ENCODE measurements around the gene FBXO10.
"Not testable (repeated sequence)": the region's sequence is repeated elsewhere in the genome, so short reads cannot be mapped to it uniquely, and the experiment has no call there.

The FBXO10 gene

DNA sequence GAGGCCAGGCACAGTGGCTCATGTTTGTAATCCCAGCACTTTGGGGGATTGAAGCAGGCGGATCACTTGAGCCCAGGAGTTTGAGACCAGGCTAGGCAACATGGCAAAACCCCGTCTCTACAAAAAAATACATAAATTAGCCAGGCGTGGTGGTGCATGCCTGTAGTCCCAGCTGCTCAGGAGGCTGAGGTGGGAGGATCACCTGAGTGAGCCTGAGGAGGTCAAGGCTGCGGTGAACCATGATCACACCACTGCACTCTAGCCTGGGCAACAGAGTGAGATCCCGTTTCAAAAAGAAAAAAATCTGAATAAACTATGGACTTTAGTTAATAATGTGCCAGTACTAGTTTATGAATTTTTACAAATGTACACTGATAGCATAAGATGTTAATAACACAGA, 66.1 kb downstream of the FBXO10 start:
- not testable (repeated sequence) for DNase-seq

DNA sequence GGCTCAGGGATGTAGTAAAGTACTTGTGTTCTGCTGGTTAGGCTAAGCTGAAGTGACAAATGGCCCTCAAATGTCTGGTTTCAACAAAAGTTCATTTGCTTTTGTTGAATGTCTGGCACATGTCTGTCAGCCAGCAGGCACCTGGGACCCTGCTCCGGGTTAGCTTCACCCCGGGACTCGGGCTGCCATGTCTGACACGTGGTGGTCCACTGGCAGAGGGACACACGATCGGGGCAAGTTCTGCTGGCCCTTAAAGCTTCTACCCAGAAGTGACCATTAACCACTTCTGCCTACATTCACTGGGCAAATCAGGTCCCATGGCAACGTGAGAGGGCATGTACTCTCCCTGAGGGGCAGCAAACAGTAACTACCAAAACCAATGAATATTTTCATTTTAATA, 66.6 kb downstream of the FBXO10 start:
- DNase-seq: no peak

DNA sequence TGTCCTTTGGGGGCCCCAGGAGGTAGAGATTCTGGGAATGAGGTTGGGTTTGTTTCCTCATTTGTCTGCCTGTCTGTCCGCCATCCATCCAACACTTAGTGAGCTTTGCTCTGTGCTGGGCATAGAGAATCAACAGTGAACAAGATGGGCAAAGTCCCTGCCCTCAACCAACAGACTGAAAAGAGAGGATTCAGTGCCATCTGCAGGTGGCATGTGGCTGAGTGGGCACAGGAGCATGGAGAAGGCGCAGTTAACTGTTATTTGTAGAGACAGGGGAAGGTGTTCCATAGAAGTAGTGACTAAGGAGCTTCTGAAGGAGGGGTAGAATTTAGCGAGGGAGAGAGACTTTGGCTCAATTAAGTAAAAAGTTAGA, 67.4 kb downstream of the FBXO10 start:
- DNase-seq: no peak

DNA sequence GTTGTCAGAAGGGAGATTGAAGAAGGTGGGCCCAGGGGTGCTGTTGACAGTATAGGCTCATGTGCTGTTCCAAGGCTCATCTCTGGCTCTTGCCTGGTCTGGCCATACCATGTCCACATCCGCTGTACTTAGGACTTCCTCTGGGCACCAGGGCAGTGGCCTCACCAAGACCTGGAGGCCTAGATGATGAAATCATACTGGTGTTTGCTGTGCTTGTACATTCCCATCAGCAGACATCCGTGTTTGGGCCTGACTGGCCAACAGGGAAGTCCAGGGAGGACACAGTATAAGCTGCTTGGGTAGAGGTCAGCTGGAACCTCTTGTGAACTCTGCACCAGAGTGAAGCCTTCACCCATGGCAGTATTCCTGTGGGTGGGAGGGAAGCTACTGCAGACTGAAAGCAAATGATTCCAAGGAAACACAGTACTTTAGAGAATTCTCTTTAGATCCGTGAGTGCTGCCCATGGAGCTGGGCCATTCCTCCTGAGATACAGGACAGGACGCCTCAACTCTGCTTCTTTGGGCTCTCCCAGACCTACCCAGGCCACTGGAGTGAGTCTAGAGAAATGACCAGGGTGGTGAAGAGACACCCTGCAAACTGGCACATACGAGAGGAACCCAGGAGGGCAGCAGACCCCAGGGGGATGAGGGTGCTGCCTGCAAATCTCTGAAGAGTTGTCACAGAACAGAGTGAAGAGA, 67.9 kb downstream of the FBXO10 start:
- no peak for DNase-seq

DNA sequence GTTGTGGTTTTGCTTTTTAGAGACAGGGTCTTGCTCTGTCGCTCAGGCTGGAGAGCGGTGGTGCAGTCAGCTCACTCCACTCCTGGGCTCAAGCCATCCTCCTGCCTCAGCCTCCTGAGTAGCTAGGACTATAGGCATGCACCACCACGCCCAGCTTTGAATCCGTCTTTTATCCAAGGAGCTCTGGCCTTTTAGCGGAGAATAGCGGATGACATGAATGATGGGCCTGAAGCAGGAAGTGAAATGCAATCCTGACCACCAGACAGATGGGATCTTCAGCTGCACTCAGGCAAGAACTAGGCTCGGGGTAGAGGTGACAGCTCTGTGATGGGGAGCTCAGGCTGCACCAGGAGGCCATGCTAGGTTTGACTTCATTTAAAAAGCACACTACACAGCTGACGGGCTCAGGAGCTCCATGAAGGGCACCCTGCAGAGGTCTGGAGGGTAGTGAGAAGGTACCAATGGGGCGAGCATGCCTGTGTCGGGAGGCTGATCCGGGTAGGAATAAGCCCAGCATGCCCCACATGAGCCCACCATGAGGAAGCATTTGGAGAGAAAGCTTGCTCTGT, 68.5 kb downstream of the FBXO10 start:
- DNase-seq: no peak

DNA sequence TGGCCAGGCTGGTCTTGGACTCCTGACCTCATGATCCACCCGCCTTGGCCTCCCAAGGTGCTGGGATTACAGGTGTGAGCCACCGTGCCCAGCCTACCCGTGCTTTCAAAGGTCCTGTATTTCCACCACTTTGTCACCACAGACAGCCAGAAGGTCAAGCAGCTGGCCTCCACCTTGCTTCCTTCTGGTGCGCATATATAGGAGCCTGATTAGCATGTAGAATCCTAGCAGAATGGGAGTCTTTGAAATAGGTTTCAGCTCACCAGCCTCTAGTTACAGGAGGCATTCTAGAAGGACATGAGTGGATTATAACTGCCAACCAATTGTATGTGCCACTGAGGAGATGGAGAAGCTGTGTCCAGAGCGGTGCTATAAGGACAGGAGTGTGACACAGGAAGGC, 71.6 kb downstream of the FBXO10 start:
- no peak for DNase-seq

DNA sequence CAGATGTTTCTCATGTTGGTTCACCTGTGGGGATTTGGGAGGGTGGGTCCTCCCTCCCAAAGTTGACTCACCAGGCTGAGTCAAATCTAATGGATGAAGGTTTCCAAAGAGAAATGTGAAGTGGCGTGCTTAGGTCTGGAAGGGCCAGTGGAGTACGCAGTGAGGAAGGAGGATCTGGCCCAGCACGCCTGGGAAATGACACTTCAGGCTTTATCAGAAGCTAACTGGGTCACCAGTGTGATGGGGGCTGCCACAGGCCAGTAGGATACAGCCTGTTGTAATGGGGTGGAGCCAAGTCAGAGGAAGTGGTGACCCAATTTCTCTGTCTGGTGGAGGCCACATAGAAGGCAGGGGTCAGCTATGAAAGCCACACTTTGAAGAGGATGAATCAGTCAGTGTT, 72.4 kb downstream of the FBXO10 start:
- DNase-seq: no peak

DNA sequence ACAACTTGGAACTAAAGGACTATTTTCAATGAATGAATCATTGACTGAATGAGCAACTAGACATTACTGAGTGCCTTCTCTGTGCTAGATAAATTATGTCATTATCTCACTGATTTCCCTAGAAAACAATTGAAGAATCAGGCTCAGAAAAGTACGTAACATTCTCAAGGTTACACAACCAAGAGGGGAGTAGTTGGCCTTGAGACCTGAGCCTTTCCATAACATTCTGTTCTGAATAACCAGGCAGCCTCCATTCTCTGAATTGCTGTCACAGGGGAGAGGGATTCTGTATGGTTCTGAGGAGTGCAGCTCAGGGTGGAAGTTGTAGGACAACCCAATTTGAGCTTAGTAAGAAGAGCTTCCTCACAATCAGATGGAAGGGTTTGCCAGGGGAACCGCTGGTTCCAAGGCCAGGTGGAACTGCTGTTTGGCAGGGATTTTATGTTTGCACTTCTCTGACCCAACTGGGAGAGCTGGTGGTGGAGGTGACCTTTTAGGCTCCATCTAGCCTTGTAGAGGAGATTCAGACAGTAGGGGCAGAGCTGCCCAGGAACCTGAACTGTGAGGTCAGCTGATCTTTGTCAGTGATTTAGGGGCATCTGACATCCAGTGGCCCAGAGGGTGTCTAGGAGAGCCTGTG, 74.1 kb downstream of the FBXO10 start:
- no peak for DNase-seq

DNA sequence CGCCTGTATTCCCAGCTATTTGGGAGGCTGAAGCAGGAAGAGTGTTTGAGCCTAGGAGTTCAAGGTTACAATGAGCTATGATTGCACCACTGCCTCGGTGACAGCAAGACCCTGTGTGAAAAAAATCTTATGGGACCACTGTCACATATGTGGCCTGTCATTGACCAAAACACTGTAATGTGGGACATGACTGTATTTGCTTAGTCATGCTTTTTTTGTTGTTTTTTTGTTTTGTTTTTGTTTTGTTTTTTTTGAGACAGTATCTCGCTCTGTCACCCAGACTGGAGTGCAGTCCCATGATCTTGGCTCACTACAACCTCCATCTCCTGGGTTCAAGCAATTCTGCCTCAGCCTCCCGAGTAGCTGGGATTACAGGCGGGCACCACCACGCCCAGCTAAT, 76.9 kb downstream of the FBXO10 start:
- DNase-seq: no peak

DNA sequence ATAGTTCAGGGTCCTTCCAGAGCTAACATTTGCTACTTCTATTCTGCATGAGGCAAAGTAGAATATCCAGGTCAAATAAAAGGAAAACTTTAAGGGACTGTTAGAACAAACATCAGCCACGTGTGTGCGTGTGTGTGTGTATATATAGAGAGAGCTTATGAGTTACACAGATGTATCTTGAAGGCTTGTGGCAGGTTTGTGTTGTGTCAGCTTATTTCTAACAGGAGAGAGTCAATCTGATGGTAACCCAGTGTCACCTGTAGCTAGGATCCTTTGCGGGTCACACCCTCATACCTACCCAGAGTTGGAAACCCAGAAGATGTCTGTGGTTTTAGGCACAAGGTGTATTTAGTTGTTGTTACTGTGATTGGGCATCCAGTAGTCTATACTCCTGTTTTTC, 77.7 kb downstream of the FBXO10 start:
- no peak for DNase-seq

DNA sequence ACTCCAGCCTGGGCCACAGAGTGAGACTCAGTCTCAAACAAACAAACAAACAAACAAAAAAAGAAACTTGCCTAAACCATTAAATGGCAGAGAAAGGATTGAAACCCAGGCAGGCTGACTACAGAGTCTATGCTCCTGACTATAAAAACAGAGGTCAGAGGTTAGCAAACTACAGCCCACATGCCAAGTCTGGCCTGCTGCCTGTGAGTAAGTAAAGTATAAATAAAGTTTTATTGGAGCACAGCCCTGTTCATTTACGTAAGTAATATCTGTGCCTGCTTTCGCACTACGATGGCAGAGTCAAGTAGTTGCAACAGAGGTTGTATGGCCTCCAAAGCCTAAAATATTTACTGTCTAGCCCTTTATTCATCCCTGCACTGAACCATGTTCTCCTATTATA, 78.9 kb downstream of the FBXO10 start:
- no peak for DNase-seq

DNA sequence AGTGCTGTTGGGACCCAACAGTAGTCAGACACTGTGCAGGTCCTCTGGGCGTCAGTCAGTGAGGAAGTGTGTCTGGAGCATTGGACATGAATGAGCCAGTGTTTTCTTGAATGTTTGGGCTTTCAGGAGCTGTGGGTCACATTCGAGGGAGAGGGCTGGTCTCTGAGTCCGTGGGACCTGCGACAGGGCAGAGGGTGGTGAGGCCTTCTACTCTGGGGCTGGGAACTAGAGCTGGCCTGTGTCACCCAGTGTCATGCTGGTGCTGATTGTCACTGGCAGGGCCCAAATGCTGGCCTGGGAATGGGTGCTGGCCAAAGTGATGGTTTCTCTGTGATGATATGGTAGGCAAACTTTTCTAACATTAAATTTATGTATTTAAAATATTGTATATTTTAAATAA, 80.2 kb downstream of the FBXO10 start:
- DNase-seq: no peak

DNA sequence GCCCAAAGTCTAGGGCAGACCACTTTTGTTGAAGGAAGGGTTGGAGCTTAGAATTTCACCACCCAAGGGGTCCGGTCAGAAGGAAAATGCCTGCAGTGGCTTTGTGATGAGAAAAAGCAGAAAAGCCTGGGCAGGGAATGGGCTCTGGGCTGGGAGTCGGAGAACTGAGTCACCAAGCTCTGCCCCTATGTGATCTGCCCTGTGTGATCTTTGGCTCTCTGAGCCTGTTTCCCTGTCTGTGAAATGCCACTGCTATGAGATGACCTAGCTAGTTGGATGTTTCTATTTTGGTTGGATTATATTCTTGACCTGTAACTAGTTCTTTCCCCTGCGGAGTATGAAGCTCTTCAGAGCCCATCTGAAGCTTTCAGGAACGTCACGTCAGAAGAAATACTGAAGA, 80.6 kb downstream of the FBXO10 start:
- DNase-seq: no peak

DNA sequence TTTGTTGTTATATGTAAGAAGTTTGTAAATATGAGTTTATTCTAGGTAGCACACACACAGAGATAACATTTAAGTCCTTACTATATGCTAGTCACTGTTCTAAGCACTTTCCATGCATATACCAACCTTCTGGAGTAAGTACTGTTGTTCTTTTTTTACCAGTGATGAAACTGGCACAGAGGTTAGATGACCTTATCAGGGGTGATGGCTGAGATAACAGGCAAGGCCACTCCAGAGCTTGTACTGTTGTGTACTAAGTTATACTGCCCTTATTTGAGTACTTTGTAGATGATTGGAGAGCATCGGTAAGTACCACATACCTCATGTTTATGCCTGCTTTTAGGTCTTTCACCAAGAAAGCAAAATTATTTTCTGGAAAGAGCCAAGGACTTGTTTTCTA, 84.2 kb downstream of the FBXO10 start:
- no peak for DNase-seq

DNA sequence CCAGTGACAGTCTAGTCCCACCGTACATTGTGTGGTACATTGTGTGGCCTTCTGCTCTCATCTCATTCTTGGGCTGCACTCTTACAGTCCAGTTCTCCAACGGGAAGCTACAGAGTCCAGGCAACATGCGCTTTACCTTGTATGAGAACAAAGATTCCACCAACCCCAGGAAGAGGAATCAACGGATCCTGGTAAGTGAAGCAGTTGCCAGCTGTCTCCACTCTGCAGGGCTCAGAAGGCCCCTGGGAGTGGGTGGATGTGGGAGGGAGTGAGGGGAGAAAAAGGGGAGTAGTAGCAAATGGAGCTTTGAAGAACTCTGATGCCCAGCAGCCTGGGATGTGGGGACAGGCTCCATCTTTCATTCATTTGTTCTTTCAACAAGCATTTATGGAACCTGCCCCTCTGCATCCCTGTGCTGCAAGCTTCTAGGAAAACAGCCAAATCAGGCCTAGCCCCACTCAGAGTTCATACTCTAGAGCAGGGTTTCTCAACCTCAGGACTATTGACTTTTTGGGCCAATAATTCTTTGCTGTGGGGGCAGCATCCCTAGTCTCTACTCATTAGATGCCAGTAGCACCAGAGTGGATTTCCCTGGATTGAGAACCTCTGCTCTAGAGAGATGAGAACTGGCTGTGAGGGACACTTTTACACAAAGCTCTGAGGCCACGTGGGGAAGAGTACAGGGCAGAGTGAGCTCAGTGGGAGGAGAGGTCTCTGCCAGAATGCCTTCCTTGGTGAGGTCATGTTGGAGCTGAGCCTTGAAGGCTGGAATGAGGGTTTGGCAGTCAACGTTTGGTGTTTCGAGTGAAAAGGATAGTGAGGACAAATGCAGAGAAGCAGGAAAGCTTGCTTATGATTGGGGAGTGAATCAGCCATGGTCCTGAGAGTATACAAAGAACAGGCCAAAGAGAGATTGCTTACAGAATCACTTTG, 89.3 kb downstream of the FBXO10 start:
- DNase-seq: no peak

DNA sequence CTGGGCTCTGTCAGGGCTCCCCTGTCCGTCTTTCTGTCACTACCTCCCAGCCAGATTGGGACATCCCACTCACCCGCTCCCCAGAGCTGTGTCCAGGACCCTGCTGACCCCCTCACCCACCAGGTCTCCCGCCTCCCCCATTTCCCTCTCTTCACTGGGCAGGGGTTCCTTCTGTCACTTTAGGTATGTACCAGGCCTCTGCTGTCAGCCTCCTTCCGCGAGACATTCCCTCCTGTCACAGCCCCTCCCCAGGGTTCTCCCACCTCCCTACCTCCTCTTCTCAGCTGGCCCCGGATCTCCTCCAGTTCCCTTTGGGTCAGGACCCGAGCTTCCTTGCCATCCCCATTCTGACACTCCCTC, 89.9 kb downstream of the FBXO10 start:
- no peak for DNase-seq

DNA sequence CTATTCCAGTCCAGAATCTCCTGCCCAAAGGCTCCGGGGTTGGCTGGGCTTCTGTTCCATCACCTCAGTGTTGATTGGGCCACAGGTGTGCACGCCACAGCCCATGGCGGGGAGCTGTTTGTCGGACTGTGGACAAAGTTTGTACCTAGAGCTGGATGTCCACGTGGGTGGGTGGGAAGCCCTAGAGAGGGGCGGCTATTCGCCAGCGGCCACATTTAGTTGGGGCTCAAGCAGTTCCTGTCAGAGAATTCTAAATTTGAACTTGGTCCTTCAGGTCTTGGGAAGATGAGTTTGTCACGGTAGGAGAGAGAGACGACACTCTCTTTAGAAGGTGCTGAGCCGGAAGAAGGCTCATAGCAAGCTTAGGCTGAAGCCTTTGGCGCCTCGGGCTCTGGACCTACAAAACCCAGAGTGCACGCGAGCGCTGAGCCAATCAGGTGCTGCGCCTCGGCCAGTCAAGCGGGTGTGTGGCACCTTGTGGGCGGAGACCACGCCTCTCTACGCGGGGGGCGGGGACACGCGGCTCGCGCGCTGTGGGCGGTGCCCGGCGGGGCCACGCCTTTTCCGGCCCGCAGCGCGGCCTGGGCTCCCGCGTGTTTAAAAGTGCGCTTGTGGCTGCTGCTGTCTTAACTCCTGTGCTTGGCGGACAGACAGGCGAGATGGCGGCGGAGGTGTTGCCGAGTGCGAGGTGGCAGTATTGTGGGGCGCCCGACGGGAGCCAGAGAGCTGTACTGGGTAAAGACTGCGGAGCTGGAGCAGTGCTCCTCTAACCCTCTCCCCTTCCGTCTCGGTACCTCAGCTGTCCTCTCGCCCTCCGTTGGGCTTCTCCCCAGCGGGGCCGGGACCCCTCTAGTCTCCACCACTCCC, 90.6 kb downstream of the FBXO10 start, which contains the start of gene POLR1E:
POLR1E (plus strand) TSS at position 560 of the 867 bp plus-strand sequence; CDS start at position 660, 100 bp downstream.
- DNase-seq: peak; percentile 81 to 85

DNA sequence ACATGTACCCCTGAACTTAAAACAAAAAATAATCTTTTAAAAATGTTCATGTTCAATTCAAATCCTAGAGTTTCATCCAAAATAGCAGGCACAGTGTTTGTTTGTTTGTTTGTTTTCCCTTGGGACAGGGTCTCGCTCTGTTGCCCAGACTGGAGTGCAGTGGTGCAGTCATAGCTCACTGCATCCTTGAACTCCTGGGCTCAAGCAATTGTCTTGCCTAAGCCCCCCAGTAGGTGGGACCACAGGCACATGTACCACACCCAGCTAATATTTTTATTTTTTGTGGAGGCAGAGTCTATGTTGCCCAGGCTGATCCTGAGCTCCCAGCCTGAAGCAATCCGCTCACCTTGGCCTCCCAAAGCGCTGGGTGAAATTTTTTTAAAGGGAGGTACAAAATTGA, 95.4 kb downstream of the FBXO10 start:
- no peak for DNase-seq

DNA sequence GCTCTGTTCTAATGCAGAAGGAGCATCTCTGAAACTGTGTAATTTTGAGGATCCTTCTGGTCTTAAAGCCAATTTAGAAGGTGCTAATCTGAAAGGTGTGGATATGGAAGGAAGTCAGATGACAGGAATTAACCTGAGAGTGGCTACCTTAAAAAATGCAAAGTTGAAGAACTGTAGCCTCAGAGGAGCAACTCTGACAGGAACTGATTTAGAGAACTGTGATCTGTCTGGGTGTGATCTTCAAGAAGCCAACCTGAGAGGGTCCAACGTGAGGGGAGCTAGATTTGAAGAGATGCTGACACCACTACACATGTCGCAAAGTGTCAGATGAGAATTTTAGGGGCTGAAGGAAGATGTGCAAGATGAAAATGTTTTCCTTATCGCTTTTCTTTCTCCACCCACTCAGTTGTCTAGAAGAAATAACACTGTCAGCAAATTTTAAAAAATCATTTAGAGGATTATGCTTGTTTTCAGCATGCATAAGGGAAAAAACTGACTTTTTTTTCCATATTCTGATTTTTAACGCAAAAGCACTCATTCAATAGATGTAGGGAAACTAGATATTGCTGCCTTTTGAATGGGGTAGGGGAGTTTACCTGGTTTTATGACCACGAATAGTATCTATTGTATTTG, 98.1 kb downstream of the FBXO10 start:
- not testable (repeated sequence) for DNase-seq

DNA sequence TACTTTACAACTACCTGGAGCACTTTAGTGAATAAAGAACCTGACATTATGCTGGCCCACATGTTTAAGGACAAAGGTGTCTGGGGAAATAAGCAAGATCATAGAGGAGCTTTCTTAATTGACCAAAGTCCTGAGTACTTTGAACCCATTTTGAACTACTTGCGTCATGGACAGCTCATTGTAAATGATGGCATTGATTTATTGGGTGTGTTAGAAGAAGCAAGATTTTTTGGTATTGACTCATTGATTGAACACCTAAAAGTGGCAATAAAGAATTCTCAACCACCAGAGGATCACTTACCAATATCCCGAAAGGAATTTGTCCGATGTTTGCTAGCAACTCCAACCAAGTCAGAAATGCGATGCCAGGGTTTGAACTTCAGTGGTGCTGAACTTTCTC, 98.7 kb downstream of the FBXO10 start:
- DNase-seq: not testable (repeated sequence)

DNA sequence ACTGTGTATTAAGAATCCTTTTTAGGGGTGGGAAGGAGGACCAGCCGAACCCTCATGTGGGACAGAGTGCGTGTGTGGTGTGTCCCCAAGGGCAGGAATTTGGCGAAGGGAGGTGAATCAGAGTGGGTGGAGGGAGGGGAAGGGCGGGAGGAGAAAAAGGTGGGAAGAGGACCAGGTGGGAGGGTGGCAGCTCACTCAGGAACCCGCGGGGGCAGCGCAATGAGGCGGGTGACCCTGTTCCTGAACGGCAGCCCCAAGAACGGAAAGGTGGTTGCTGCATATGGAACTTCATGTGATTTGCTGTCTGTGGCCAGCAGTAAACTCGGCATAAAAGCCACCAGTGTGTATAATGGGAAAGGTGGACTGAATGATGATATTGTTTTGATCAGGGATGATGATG, 99.2 kb downstream of the FBXO10 start:
- no peak for DNase-seq

DNA sequence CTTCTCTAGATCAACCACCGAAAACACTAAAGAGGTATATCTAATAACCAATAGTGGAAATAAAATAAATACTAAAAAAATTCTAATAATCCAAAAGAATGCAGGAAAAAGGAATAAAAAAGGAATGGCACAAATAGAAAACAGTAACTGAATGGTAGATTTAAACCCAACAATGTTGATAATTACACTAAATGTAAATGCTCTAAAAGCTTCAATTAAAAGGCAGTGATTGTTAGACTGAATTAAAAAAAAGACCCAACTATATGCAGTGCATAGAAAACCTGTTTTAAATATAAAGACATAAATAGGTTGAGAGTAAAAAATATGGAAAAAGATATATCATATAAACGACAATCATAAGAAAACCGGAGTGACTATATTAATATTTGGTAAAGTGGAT, 101.7 kb downstream of the FBXO10 start:
- no peak for DNase-seq
